Muscle layer of colon (tissue), 2 donors: ENCODE results near the gene HSD17B1.

ENCODE experiments used
- H3K27ac ChIP-seq: one replicate; pipeline ENCODE4 v1.7.0; 2013; ENCODE audit warnings: low read depth, mild to moderate bottlenecking, low read length, moderate library complexity
- H3K27me3 ChIP-seq, 2 donors: one replicate each; pipeline ENCODE4 v1.7.0; 2013; ENCODE audit warnings: low read length in 2 of 2, mild to moderate bottlenecking in 2 of 2; ENCODE audit not compliant: insufficient read depth in 2 of 2, control insufficient read depth in 1 of 2
- H3K36me3 ChIP-seq: one replicate; pipeline ENCODE4 v1.7.0; 2013; ENCODE audit warnings: mild to moderate bottlenecking, low read length; ENCODE audit not compliant: insufficient read depth
- H3K4me1 ChIP-seq: one replicate; pipeline ENCODE4 v1.7.0; 2013; ENCODE audit warnings: mild to moderate bottlenecking, low read length; ENCODE audit not compliant: insufficient read depth
- H3K4me3 ChIP-seq, 2 donors: one replicate each; pipeline ENCODE4 v1.7.0; 2013; ENCODE audit warnings: low read length in 2 of 2, low read depth in 1 of 2, mild to moderate bottlenecking in 1 of 2, moderate library complexity in 1 of 2
- H3K9ac ChIP-seq: one replicate; pipeline ENCODE4 v1.7.0; 2013; ENCODE audit warnings: low read length
- H3K9me3 ChIP-seq: one replicate; pipeline ENCODE4 v1.7.0; 2013; ENCODE audit warnings: mild to moderate bottlenecking, low read length
- donor health status: abdominal sarcoma.
- donor health status: Adenocarcinoma of cecum.

Gene HSD17B1

GRCh38 chr17:42577532-42578281, 25.0 kb downstream of the HSD17B1 start, which contains the start of gene PSMC3IP:
Gene PSMC3IP, minus strand, starts transcription at chr17:42577729. Its CDS starts 43 bp downstream, at chr17:42577686.
- H3K9ac ChIP-seq, result peak within 1 kb of the TSS; percentile 37
- peaks cover 52% of the 10 kb centered on the region for H3K36me3 ChIP-seq
- H3K27ac ChIP-seq, result peak within 1 kb of the TSS; percentile 96
- H3K9me3 ChIP-seq, result no peaks in the 10 kb centered on the region
- H3K27me3 ChIP-seq, result no peaks in the 10 kb centered on the region
- H3K4me3 ChIP-seq, result peak within 1 kb of the TSS; percentile 82 to 91
- peaks cover 12% of the 10 kb centered on the region for H3K4me1 ChIP-seq

DNA sequence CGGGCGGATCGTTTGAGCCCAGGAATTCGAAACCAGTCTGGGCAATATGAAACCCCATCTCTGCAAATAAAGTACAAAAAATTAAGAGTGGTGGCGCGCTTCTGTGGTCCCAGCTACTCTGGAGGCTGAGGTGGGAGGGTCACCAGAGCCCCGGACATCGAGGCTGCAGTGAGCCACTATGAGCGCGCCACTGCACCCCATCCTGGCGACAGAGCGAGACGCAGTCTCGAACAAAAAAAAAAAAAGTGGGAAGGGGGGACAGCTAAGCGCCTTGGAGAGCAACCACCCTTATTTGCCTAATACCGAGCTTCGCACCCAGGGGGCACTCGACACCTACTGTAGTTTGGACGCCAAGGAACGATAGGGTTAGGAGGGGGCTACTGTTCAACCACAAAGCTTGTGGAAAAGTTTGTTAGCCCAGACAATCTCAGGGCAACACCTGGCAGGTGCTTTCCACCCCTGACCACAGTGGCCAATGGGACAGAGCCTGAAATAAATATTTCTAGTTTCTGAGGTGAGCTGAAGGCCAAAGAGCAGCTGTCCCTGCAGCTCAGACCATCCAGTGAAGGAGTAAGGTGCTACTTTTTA, 25.7 kb downstream of the HSD17B1 start:
- Histone ChIP-seq H3K4me1 (peaks cover 12% of the 10 kb centered on the region), H3K9ac (peak overlapping the region; percentile 37), H3K4me3 (peak overlapping the region; percentile 82 to 91), H3K27ac (peak overlapping the region; percentile 96), H3K36me3 (peaks cover 52% of the 10 kb centered on the region), H3K9me3 (no peaks in the 10 kb centered on the region), H3K27me3 (no peaks in the 10 kb centered on the region)

- peaks cover 52% of the 10 kb centered on the region for H3K36me3 ChIP-seq
- no peak overlapping the region for H3K27ac ChIP-seq
- H3K4me3 ChIP-seq, result no peak overlapping the region
These were observed 27.2 kb downstream of the HSD17B1 start for GRCh38 chr17:42579794-42580551.

DNA sequence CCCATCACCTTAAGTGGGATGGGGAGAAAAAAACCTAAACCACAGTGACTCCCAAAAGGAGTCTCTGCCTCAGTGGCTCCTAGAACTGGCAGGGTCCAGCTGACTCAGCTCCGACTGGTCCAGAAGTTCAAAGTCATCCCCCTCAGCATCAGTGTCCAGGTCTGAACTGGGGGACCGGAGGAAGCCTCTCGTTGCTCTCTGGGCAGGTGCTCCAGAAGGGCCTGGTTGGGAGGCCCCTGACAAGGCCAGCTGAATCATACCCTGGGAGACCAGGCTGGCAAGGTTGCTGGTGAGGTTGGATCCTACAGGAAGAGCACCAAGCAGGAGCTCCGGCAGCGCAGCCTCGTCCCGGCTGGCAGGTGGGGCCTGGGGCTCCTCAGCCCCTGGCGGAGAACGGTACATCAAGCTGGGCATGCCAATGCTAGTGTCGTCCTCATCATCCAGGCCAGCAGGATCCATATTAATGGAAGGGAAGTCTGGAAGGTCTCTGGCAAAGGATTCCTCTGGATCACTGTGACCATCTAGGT, 29.1 kb downstream of the HSD17B1 start:
- Histone ChIP-seq H3K4me1 (peaks cover 17% of the 10 kb centered on the region), H3K36me3 (peaks cover 65% of the 10 kb centered on the region)

More at GRCh38 chr17:42579794-42580551, 27.2 kb downstream of the HSD17B1 start:
- H3K27me3 ChIP-seq, result no peaks in the 10 kb centered on the region
- H3K4me1 ChIP-seq, result peaks cover 13% of the 10 kb centered on the region
- H3K9me3 ChIP-seq, result no peaks in the 10 kb centered on the region
- no peak overlapping the region for H3K9ac ChIP-seq

DNA sequence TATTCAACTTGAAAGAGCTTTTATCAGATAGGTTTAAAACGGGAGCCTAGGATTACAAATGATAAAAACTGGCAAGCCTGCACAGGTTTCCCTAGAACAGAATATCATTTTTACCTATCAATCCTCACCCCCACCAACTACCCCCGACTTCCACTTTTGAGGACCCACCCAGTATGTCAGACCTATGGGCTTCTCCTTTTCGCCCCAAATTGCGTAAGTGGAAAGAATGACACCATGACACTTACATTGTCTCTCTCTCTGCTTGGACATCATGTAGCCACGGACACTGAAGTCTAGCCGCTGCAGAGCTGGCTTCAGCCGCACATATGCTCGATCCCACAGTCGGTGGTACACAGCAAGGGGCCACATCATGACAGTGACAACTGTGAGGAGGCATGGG, 32.2 kb downstream of the HSD17B1 start:
- H3K4me3 ChIP-seq, result no peak overlapping the region
- H3K27me3 ChIP-seq, result no peaks in the 10 kb centered on the region
- H3K9me3 ChIP-seq, result no peaks in the 10 kb centered on the region
- no peak overlapping the region for H3K9ac ChIP-seq
- H3K4me1 ChIP-seq, result peaks cover 7% of the 10 kb centered on the region
- H3K27ac ChIP-seq, result no peak overlapping the region
- H3K36me3 ChIP-seq, result peaks cover 91% of the 10 kb centered on the region

More for the DNA sequence above, 29.1 kb downstream of the HSD17B1 start:
- H3K9ac ChIP-seq, result no peak overlapping the region
- no peak overlapping the region for H3K4me3 ChIP-seq
- no peaks in the 10 kb centered on the region for H3K27me3 ChIP-seq
- no peaks in the 10 kb centered on the region for H3K9me3 ChIP-seq
- H3K27ac ChIP-seq, result no peak overlapping the region

DNA sequence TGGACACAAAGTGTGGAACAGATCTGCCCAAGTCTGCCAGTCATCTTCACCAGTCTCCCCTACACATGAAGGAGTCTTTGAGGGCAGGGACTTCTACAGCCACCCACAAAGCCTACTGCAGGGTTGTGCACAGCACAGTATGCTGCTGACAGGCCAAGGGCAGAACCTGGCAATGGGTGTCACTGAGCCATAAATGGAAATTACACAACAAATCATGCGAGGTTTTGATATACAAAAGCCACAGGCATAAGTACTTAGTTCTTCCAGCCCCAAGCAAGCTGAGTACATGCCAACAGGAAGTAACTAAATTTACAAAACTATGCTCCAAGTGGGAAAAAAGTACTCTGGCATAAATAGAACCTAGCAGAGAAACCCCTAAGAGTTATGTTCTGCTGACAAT, 32.6 kb downstream of the HSD17B1 start:
- Histone ChIP-seq H3K9ac (no peak overlapping the region), H3K27ac (no peak overlapping the region), H3K9me3 (no peaks in the 10 kb centered on the region), H3K4me1 (peaks cover 7% of the 10 kb centered on the region), H3K27me3 (no peaks in the 10 kb centered on the region), H3K36me3 (peaks cover 86% of the 10 kb centered on the region), H3K4me3 (no peak overlapping the region)

DNA sequence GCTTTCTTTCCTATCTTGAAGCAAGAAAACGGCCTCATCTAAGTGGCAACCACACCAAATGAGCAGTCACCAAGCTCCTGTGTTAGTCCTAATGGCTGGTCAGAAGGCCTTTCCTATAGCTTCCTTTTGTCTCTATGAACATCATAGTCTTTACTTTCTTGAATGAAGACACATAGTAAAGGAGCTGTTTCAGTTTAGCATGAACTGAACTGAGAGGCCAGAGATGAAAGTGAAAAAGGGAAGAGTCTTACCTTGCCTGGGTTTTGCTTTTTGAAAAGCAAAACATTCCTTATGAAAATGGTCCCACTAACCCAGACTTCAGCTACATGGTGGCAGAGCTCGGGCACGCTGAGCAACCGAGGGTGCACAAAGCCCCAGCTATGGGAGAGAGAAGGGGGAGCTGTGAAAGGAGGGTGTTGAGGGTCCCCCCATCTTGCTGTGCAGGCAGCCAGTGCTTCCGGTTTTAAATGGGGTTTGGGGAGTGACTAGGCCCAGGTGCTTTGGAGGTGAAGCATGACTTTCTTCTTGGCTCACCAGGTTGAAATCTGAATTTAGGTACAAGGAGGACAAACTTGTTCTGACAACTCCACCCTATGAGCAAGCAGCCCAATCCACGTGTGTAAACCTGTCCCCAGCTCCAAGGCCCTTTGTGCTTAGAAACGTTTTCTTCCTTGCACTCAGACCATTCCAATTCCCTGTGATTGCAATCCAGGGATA, 33.9 kb downstream of the HSD17B1 start:
- H3K9ac ChIP-seq, result no peak overlapping the region
- H3K4me1 ChIP-seq, result peaks cover 7% of the 10 kb centered on the region
- H3K27ac ChIP-seq, result no peak overlapping the region

DNA sequence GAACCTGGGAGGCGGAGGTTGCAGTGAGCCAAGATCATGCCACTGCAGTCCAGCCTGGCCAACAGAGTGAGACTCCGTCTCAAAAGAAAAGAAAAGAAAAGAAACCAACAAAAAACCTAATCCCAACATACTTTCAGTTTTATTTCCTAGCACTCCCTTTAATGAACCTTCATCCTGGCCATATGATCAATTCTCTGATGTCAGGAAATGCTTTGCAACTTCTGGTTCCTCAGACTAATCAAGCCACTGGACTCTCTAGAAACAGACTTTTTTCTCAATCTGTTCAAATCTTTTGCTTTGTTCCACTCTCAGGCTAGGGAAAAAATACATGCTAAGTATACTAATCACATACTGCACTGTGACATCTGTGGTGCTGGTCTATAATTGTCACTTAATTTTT, 38.2 kb downstream of the HSD17B1 start:
- no peaks in the 10 kb centered on the region for H3K27me3 ChIP-seq
- H3K27ac ChIP-seq, result no peak overlapping the region
- H3K36me3 ChIP-seq, result peaks cover 49% of the 10 kb centered on the region
- H3K4me3 ChIP-seq, result no peak overlapping the region
- no peaks in the 10 kb centered on the region for H3K4me1 ChIP-seq
- H3K9ac ChIP-seq, result no peak overlapping the region
- no peaks in the 10 kb centered on the region for H3K9me3 ChIP-seq

More for the DNA sequence above, 33.9 kb downstream of the HSD17B1 start:
- Histone ChIP-seq H3K27me3 (no peaks in the 10 kb centered on the region), H3K9me3 (no peaks in the 10 kb centered on the region), H3K36me3 (peaks cover 87% of the 10 kb centered on the region), H3K4me3 (no peak overlapping the region)

DNA sequence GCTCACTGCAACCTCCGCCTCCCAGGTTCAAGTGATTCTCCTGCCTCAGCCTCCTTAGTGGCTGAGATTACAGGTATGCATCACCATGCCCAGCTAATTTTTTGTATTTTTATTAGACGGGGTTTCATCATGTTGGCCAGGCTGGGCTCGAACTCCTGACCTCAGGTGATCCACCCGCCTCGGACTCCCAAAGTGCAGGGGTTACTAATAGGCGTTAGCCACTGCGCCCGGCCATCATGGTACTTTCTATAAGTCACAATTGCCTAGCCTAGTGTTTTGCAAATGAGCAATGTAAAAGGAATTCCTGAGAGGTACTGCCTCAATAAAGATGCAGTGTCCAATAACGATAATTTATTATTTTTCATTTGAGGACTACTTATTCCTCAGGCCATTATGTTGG, 38.7 kb downstream of the HSD17B1 start:
- Histone ChIP-seq H3K4me3 (no peak overlapping the region), H3K36me3 (peaks cover 44% of the 10 kb centered on the region), H3K27me3 (no peaks in the 10 kb centered on the region), H3K4me1 (no peaks in the 10 kb centered on the region), H3K9me3 (no peaks in the 10 kb centered on the region), H3K27ac (no peak overlapping the region), H3K9ac (no peak overlapping the region)

DNA sequence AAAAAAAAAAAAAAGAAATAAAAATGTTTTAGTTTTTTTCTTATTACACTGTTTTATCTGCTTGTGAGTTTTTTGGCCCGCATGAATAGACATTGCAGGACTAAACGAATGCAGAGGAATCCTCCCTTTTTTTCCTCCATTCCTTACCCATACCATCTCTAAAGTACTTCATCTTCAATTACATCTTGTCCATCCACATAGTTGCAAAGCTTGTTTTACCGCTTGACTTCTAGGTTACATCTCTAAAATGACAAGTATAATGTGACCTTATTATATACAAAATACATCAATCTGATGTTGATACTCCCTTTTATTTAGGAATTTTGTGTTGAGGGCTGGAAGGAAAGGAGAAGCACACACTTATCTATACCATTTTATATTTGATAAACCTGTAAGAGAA, 43.7 kb downstream of the HSD17B1 start:
- Histone ChIP-seq H3K27me3 (no peaks in the 10 kb centered on the region), H3K36me3 (peaks cover 6% of the 10 kb centered on the region), H3K9me3 (no peaks in the 10 kb centered on the region), H3K27ac (no peak overlapping the region), H3K4me1 (peaks cover 14% of the 10 kb centered on the region), H3K4me3 (no peak overlapping the region), H3K9ac (no peak overlapping the region)

DNA sequence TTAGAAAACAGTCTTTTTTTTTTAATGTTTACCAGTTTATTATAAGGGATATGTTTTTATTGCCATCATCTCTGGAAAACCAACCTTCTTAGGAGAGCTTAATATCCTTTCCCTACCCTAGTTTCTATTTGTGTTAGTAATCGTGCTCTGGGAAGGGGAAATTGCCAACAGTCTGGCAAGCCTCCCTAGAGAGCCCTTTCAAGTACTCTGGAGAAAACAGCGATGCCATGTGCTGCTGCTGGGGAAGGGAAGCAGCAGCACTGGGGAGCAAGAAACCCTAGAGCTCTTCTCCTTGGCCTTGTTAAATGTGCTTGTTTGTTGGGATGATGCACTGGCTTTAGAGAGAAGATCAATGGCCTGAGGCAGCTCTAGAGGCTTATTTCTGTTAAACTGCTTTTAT, 46.2 kb downstream of the HSD17B1 start:
- Histone ChIP-seq H3K4me1 (peaks cover 14% of the 10 kb centered on the region), H3K4me3 (no peak overlapping the region), H3K27me3 (no peaks in the 10 kb centered on the region), H3K36me3 (no peaks in the 10 kb centered on the region), H3K9ac (no peak overlapping the region), H3K27ac (no peak overlapping the region), H3K9me3 (no peaks in the 10 kb centered on the region)
